Myocyte (in vitro differentiated cells): ENCODE data around the gene SENP5. TPM values are rescaled to one million over a fixed set of nuclear protein-coding genes. Genes with fewer than 3 reads are reported as not detected.
"Not testable (repeated sequence)": the region's sequence is repeated elsewhere in the genome, so short reads cannot be mapped to it uniquely, and the experiment has no call there.

ENCODE experiments used
- DNase-seq: peaks from one replicate; pipeline ENCODE4 v3.0.0-alpha.2; 2012; ENCODE audit warnings: low read depth
- total RNA-seq: library from RNA; depleted of rRNA; stranded (reverse); fragments of >200 nt; gene quantifications from 2 replicates; pipeline ENCODE4 v1.2.3, GENCODE V29; 2014

Gene SENP5
- total RNA-seq, 1 donor from 2014 or later: 48.2 TPM

- no peak for DNase-seq
Observed at GRCh38 chr3:196938576-196938975, 70.9 kb downstream of the SENP5 start.

DNA sequence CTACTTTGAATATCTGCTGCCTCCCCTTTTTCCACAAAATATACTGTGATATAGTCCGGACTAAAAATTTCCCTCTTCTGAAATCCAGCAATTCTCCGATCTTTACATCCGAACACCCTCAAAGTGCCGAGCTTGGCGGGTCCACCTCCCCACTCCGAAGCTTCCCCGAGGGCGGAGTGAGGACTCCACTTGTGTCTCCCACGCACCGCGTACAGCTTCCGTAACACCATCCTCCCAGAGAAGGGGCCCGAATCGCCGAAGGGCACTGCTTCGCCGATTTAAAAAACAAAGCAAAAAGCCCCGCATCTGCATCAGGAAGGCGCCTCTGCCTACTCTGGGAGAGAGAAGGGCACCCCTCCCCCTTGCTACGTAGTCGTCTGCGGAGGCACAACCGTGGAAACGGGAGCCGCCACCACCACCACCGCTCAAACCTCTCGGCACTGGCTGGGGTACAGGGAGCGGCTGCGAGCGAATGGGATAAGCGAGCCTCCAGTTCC is 74.1 kb downstream of the SENP5 start:
- DNase-seq: no peak

GRCh38 chr3:196942226-196942914 is 74.7 kb downstream of the SENP5 start, which contains the start of gene NCBP2:
TSS of gene NCBP2 (minus strand) at chr3:196942528. CDS start at chr3:196942503, 25 bp downstream.
- DNase-seq: peak; percentile 99

DNA sequence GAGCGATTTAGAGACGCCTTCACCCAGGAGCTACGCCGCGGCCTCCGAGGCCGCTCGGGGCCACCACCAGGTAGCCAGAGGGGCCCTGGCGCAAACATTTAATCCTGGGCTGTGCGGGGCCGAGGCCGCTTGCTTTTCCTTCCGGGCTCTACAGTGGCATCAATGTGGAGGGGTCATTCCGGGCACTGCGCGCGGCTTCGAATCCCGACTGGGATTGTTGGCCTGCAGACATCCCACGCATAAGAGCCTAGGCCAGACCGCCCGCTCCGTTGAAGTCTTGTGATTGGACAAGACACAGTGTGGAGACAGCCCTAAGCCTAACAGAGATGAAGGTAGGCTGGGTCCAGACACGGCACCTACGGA is 75.2 kb downstream of the SENP5 start:
- peak; percentile 20 for DNase-seq

- not testable (repeated sequence) for DNase-seq
Observed at GRCh38 chr3:196944037-196944790, 76.5 kb downstream of the SENP5 start.

DNA sequence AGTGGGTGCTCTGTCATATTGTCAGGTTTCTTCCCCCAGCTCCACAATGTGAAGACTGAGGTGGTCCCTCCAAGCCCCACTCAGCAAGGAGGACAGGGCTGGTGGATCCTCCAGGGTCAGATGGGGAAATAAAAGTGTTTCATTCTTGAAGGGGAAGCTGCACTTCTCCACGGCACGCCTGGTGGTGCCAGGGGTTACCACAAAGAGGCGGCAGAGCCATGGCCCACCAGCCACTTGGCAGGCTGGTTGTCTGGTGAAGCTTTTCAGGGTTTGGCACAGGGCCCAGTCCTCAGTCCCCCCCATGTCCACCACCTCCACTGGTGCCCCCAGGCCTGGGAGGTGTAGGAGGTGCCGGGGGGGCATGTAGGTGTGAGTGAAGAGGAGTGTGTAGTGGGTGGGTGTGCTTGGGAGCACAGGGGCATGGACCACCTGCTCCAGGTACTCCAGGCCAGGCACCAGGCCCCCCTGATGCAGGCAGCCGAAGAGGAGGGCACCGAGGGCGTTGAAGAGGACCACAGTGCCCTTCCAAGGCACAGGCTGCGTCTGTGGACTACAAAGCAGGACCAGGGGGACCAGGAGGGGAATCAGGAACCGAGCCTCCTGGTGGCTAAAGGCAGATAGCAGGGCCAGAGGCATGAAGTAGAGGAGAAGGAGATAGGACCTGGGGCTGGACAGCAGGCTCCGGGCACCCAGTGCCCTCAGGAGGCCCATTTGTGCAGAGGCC is 79.6 kb downstream of the SENP5 start:
- DNase-seq: no peak

GRCh38 chr3:196947860-196948441 is 80.2 kb downstream of the SENP5 start:
- DNase-seq: no peak

DNA sequence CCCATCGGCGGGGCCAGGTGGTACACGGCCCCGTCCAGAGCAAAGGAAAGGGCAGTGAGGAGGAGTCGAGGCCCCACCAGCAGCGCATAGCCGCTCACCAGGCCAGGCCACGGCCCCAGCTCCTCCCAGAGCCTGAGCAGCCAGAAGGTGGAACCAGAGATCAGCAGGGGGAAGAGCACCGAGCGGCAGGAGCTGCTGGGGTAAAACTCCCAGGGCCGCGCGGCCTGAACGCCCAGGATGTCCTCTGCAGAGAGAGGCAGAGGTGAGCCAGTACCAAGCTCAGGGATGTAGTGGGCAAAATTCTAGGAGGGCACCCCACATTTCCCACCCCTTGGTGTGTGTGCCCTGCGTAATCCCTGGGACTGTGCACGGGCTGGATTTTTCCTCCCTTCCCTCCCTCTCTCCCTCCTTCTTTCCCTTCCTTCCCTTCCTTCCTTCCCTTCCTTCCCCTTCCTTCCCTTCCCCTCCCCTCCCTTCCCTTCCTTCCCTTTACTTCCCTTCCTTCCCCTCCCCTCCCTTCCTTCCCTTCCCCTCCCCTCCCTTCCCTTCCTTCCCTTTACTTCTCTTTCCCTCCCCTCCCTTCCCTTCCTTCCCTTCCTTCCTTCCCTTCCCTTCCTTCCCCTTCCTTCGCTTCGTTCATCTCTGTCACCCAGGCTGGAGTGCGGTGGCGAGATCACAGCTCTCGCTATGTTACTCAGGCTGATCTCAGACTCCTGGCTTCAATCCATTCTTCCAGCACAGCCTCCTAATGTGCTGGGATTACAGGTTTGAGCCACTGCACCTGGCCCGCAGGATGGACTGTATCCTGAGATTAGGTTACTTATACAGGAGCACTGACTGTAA is 80.9 kb downstream of the SENP5 start:
- DNase-seq: peak; percentile 65

- DNase-seq: no peak
Observed at GRCh38 chr3:196949285-196949619, 81.5 kb downstream of the SENP5 start.

- no peak for DNase-seq
Observed at GRCh38 chr3:196949750-196950149, 82.0 kb downstream of the SENP5 start.

GRCh38 chr3:196951371-196951770 is 83.7 kb downstream of the SENP5 start:
- DNase-seq: no peak

DNA sequence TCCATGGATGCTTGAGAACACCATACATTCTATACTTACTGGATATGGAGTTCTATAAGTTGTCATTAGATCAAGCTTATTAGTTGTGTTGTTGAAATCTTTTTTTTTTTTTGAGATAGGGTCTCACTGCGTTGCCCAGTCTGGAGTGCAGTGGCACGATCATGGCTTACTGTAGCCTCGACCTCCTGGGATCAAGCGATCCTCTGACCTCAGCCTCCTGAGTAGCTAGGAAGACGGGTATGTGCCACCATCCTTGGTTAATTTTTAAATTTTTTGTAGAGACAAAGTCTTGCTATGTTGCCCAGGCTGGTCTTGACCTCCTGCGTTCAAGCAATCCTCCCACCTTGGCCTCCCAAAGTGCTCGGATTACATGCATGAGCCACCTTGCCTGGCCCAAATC is 87.1 kb downstream of the SENP5 start:
- DNase-seq: no peak

DNA sequence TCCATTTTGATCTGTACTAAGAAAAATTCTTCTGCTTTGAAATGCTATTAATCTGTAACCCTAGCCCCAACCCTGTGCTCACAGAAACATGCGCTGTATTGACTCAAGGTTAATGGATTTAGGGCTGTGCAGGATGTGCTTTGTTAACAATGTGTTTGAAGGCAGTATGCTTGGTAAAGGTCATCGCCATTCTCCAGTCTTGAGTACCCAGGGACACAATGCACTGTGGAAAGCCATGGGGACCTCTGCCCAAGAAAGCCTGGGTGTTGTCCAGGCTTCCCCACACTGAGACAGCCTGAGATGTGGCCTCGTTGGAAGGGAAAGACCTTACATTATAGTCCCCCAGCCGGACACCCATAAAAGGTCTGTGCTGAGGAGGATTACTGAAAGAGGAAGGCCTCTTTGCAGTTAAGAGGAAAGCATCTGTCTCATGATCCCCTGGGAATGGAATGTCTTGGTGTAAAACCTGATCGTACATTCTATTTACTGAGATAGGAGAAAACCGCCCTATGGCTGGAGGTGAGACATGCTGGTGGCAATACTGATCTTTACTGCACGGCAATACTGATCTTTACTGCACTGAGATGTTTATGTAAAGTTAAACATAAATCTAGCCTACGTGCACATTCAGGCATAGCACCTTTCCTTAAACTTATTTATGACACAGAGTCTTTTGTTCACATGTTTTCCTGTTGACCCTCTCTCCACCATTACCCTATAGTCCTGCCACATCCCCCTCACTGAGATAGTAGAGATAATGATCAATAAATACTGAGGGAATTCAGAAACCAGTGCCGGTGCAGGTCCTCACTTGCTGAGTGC is 94.6 kb downstream of the SENP5 start:
- no peak for DNase-seq

- no peak for DNase-seq
Observed at GRCh38 chr3:196962930-196963630, 95.4 kb downstream of the SENP5 start.

- no peak for DNase-seq
Observed at GRCh38 chr3:196963631-196963953, 95.9 kb downstream of the SENP5 start.

DNA sequence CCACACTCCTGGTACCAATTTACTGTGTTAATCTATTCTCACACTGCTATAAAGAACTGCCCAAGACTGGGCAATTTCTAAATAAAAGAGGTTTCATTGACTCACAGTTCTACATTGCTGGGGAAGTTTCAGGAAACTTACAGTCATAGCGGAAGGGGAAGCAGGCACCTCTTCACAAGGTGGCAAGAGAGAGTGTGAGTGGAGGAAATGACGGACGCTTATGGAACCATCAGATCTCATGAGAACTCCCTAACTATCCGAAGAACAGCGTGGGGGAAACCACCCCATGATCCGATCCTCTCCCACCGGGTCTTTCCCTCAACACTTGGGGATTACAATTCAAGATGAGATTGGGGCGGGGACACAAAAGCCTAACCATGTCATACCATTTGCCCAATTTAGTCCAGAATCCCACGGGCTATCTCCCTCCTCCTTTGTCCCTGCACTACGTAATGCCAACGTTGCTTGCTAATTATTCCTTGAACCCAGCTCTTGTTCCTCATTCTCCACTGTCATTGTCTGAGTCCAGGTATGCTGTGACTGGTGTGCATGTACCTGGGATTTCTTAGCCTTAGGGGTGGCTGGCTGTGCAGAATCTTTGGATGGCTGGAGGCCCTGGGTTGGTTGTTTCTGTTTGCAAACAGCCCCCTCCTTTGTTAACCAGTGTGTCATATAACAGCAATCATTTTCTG is 97.5 kb downstream of the SENP5 start:
- DNase-seq: no peak

- no peak for DNase-seq
Observed at GRCh38 chr3:196965804-196966173, 98.1 kb downstream of the SENP5 start.

DNA sequence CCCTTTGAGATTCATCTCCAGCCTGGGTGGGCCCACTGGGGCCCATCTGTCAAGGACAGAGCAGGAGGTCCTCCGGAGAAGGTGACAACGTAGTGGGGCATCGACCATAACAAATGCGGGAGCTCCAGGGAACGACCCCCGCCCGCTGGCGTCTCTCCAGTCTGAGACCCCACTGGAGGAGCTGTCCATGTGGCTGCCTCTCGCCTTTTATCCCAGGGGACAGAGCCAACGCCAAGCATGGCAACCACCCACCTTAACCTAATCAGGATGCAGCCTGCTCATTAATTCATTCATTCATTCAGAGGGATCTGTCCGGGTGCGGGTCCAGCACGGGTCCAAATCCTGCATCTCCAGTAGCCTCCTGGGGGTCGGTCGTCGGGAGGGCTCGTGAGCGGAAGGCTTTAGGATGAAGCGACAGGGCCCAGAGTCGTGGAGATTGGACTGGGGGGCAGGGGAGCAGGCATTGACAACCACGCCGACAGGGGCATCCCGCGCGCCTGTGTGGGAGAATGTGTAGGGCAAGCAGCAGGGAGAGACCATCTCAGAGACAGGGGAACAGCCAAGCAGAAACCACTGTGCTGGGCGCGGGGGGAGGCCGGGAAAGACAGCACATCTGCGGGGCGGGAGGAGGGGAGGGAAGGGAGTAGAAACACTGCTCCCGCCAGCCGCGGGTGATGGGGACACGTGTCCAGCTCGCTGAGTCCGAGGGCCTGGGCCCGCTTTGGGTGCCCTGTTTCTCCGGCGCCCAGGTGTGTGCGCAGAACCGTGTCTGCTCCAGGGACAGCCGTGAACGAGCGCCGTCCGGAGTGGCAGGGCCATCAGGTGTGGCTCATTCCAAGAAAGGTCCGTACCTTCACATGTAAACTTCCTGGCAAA is 99.0 kb downstream of the SENP5 start:
- no peak for DNase-seq
